Amygdala (tissue), 56 donors: ENCODE measurements around the gene NUTM2E.
A peak's percentile ranks its signal among the peaks of the same experiment; 100 is the strongest.
"Not testable (repeated sequence)": the region's sequence is repeated elsewhere in the genome, so short reads cannot be mapped to it uniquely, and the experiment has no call there.

ENCODE experiments used
- DNase-seq, 56 donors: peaks; one replicate each; lab custom pipeline; 2025; lab: John Stamatoyannopoulos, UW

The NUTM2E gene, protein sequence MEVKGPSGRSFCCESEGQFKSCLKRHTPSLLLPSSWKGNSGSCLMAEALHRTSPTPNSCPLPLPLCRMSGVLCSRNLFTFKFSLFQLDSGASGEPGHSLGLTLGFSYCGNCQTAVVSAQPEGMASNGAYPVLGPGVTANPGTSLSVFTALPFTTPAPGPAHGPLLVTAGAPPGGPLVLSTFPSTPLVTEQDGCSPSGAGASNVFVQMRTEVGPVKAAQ (N-terminal part only)

GRCh38 chr10:79826496-79827215, at the start of gene NUTM2E:
NUTM2E (plus strand) TSS chr10:79826739; CDS start chr10:79841741, 15,002 bp downstream.
- DNase-seq = peak in 37 of 56 donors; percentile 11 to 89 (median 74)

GRCh38 chr10:79777997-79778396, 48.5 kb upstream of the NUTM2E start:
- not testable (repeated sequence) for DNase-seq

DNA sequence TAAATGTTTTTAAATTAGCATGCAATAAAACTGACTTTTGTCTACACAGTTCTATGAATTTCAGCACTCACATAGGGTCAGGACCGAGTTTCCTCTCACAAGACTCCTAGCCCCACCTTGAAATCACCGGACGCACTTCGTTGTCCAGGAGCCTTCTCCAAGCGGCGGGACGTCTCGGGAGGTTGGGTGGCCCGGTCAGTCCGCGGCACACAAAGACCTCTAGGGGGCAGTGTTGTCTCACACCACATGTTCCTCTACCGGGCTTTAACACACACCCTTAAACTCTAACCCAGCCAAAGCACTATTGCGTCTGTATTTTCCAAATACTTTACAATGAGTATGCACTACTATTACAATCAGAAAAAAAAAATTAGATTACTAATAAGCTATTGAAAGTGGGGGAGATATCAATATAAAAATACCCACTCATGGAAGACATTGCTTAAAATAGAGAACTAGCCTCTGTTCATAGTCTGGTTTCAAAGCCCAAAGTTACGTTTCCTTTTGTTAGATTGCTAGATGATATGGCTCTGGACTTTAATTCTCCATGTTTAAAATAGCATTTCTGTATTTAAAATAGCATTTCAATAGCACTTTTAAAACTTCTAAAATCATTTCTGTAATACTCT, 47.1 kb upstream of the NUTM2E start:
- DNase-seq = peak in 38 of 56 donors; percentile 1 to 68 (median 30)

GRCh38 chr10:79779992-79780391, 46.5 kb upstream of the NUTM2E start:
- not testable (repeated sequence) for DNase-seq

- DNase-seq = not testable (repeated sequence)
Observed at GRCh38 chr10:79781584-79781983, 45.0 kb upstream of the NUTM2E start.

- DNase-seq = not testable (repeated sequence)
Observed at GRCh38 chr10:79787455-79787952, 39.0 kb upstream of the NUTM2E start.

GRCh38 chr10:79789351-79789750, 37.2 kb upstream of the NUTM2E start:
- not testable (repeated sequence) for DNase-seq

GRCh38 chr10:79791906-79792517, 34.5 kb upstream of the NUTM2E start:
- DNase-seq = not testable (repeated sequence)

GRCh38 chr10:79799337-79799736, 27.2 kb upstream of the NUTM2E start:
- DNase-seq = not testable (repeated sequence)

DNA sequence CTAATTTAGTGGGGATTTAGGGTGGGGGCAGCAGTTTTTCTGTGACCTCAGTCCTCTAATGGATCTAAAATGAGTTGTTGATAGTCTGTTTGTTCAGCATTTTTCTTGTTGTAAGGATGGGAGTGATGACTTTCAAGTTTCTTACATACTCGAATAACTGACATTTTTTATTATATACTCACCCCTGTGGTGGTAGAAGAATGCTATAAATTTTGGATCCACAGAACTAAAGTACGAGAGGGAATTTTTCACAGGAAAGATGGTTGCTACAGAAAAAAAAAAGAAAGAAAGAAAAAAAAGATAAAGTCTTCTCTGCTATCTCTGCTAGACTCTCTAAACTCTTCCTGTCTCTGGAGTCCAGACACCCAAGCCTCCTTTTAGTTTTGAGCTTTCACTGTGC, 20.7 kb upstream of the NUTM2E start:
- DNase-seq = not testable (repeated sequence)

DNA sequence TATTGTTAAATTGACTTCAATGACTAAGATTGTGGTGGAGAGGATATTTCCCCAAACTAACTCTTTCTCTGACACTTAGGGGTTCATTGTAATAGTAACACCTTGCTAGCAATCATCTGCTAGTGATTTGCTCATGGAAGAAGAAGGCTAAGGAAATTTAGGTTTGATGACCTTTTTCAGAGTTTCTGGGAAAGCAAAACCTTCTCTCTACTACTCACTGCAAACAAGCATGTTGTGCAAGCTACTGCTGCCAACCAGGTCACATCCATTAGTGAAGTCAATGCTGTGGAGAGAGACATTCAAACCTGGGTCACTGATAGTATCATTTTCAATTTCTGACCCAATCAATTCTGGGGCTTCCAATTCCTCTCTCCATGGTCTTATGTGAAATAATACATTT, 14.6 kb upstream of the NUTM2E start:
- DNase-seq = not testable (repeated sequence)

DNA sequence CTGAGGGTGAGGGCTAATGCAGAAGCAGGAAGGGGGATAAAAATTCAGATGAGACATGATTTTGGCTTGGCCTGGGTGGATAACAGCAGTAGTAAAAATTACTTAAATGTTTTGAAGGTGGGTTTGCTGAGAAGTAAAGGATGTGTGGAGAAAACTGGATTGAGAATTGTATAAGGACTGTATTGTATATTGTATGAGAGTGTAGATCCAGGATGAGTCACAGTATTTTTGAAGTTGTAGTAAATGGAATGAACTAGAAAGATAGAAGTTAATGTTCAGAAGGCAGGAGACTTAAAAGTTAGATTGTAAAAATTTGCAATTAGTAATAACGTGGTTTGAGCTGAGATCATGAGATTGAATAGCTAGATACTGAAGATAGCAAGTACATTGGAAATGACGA, 10.2 kb upstream of the NUTM2E start:
- not testable (repeated sequence) for DNase-seq

GRCh38 chr10:79823387-79823786, 3.2 kb upstream of the NUTM2E start:
- not testable (repeated sequence) for DNase-seq

DNA sequence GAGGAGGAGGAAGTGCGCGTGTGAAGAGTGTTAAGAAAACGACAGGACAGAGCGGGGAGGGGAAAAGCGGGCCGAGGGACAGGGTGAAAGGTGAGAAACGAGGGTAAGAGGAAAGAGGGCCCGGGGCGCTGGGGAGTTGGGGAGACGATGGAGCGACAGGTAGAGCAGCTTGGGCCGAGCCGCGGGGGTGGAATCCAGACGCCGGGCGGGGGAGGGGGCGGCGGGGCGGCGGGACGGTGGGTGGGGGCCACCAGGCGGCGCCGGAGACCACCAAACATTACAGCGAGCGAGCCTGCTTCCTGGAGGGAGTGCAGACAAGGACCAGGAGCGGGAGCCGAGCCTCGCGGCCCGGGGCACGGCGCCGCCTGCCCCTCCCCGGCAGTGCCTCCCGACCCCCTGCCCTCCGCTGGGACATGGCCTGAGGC, 940 bp upstream of the NUTM2E start:
- peak in 3 of 56 donors; percentile 3 to 20 (median 7) for DNase-seq

DNA sequence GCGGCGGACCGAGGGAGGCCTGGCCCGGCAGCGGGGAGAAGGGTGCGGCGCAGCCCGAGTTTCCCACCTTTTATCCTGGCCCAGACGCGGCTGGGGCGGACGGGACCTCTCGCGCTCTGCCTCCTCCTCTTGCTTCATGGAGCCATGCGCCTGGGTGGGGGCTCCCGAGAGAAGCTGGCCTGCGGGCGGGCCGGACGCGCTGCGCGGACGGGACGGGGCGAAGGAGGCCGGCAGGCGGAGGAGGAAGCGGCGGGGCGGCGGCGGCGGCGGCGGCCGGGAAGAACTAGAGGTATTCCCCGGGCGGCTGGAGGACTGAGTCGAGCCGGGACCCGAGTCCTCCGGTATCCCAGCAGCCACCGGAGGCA, 426 bp upstream of the NUTM2E start:
- DNase-seq = peak in 1 of 56 donors; percentile 7

DNA sequence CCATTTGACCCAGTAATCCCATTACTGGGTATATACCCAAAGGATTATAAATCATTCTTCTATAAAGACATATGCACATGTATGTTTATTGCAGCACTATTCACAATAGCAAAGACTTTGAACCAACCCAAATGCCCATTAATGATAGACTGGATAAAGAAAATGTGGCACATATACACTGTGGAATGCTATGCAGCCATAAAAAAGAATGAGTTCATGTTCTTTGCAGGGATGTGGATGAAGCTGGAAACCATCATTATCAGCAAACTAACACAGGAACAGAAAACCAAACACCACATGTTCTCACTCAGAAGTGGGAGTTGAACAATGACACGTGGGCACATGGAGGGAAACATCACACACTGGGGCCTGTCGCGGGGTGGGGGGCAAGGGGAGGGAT, 7.3 kb downstream of the NUTM2E start:
- not testable (repeated sequence) for DNase-seq

DNA sequence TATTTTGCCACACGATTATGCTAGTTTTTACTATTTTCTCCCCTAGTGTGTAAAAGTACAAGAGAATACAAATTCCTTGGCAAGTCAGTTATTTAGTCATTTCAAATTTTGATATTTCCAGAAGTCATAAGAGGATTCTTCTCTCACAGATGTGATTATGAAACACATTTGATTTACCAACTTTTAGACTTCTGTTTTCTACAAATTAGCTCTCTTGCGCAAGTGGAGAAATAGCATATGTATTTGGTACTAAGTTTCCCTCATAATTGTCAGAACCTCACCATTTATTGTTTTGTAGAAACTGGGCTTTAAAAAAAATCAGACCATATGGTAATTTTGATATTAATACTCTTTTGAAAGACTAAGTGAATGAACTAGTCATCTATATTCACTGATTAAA, 9.4 kb downstream of the NUTM2E start:
- not testable (repeated sequence) for DNase-seq

GRCh38 chr10:79836891-79837290, 10.4 kb downstream of the NUTM2E start:
- not testable (repeated sequence) for DNase-seq

DNA sequence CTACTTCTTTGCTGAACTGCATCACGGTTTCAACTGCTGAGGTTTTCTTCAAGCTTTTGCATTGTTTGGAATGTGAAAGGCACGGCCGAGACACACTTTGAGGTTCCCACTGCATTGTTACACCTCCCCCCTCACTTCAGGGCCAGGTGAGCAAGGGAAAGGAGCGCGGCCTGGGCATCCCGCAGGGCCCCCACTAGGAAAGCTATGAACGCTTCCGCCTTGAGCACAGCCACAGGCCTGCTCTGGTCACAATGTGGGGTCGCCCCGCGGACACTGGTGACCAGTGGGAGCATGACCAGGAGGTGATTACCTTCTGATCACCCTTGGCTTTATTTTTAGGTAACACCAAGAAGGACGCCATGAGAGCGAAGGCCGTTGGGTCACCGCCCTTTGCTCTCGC, 11.9 kb downstream of the NUTM2E start:
- DNase-seq = not testable (repeated sequence)

DNA sequence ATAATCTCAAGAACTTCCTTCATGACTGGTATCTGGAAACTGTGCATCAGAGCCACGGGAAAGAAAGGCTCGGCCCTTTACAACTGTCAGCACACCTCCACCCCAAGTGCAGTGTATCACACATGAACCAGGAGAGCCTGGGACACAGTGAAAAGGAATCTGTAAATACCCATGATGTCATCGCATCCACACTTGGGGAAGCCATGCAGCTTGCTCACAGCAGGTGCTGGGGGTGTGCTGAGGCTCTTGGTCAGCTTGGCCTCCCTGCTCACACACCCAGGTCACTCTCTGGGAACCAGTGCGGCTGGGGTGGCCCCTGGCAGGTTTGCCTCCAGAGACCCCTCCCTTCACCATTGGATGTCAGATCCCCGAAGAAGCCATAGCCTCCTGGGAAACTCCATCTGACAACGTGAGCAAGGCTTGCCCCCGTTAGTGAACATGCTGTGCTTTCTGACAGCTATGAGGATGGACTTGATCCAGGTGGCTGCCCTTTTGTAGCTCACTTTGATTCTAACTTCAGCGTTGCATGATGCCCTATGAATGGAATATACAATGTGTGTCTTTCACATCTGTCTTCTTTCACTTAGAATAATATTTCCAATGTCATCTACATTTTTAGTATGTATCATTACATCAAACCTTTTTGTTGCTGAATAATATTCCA, 26.8 kb downstream of the NUTM2E start:
- not testable (repeated sequence) for DNase-seq
